Measurements from ENCODE around the gene TPSB2. TPM values are rescaled to one million over a fixed set of nuclear protein-coding genes. Genes with fewer than 3 reads are reported as not detected.

The TPSB2 gene
- total and polyA plus RNA-seq, 7 donors, result 1.9 to 14.2 (median 3.3) TPM

DNA sequence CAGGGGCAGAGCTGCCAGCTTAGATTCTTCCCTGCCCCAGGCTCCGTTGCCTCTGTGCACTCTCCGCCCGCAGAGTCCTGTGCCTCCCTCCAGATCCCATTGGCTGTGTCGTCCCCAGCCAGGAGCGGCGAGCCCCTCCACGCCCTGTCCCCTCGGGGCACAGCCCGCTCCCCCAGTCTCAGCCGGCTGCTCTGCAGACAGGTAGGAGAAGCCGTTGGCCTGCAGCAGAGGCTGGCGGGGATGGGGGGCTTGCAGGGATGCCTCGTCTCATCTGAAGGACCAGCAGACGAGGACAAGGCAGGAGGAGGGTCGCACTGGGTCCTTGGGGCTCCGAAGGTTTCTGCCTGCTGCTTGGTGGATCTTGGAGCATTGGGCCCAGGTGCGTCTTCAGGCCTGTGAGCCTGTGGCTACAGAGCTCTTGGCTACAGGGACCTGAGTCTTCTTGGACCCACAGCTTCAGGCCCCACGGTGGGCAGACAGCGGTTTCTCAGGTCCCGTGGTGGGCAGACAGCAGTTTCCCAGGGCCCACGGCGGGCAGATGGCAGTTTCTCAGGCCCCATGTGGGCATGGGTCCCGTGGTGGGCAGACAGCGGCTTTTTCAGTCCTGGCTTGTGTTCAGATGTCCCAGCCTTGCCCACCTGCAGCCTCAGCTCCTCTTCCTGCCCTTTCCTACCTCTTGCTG is 10.9 kb downstream of the TPSB2 start:
- WGBS, 3 donors, result 78 to 87% (median 79%) methylated on average over 23 to 24 of the region's 24 CpGs
- ATAC-seq (no peak), DNase-seq (no peak)
- Histone ChIP-seq H3K36me3 (ENCODE audit: insufficient read depth in 1 of 2, low read depth in 1 of 2) (no peaks in the 10 kb centered on the region), H3K9me3 (no peaks in the 10 kb centered on the region), H3K4me3 (no peak overlapping the region), H3K27me3 (ENCODE audit: insufficient read depth in 3 of 3, low read length in 2 of 3) (peaks cover 0 to 40% (median 8%) of the 10 kb centered on the region in 3 donors), H3K27ac (no peak overlapping the region), H3K4me1 (no peaks in the 10 kb centered on the region)
- TF ChIP-seq, protein P1, sequence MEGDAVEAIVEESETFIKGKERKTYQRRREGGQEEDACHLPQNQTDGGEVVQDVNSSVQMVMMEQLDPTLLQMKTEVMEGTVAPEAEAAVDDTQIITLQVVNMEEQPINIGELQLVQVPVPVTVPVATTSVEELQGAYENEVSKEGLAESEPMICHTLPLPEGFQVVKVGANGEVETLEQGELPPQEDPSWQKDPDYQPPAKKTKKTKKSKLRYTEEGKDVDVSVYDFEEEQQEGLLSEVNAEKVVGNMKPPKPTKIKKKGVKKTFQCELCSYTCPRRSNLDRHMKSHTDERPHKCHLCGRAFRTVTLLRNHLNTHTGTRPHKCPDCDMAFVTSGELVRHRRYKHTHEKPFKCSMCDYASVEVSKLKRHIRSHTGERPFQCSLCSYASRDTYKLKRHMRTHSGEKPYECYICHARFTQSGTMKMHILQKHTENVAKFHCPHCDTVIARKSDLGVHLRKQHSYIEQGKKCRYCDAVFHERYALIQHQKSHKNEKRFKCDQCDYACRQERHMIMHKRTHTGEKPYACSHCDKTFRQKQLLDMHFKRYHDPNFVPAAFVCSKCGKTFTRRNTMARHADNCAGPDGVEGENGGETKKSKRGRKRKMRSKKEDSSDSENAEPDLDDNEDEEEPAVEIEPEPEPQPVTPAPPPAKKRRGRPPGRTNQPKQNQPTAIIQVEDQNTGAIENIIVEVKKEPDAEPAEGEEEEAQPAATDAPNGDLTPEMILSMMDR (IDR thresholded peaks at IDR 0.05), result no peak
- intact Hi-C loops (cut with DNase I), result no loop called here

DNA sequence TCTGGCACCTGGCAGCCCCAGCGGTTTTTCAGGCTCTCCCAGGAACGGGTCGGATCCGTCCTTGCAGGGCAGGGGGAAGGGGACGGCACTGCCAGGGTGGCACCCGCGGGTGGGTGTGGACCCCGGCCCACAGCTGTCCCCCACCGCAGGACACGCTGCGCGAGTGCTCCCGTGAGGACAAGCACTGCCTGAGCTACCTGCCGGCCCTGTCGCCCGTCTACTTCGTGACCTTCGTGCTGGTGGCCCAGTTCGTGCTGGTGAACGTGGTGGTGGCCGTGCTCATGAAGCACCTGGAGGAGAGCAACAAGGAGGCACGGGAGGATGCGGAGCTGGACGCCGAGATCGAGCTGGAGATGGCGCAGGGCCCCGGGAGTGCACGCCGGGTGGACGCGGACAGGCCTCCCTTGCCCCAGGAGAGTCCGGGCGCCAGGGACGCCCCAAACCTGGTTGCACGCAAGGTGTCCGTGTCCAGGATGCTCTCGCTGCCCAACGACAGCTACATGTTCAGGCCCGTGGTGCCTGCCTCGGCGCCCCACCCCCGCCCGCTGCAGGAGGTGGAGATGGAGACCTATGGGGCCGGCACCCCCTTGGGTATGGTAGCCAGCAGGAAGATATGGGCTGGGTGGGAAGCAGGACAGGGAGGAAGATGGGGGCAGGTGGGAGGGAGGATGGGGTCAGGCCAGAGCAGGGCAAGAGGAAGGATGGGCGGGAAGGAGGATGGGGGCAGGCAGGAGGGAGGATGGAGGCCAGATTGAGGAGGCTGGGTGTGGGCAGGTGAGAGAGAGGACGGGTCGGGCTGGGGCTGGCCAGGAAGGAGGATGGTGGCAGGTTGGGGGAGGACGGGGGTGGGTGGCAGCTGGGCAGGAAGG is 11.7 kb downstream of the TPSB2 start:
- no peaks in the 10 kb centered on the region for H3K4me1 ChIP-seq
- no peak overlapping the region for H3K4me3 ChIP-seq
- no peaks in the 10 kb centered on the region for H3K36me3 ChIP-seq (ENCODE audit: insufficient read depth in 1 of 2, low read depth in 1 of 2)
- ATAC-seq (no peak), DNase-seq (no peak)
- intact Hi-C loops (cut with DNase I), result no loop called here
- no peaks in the 10 kb centered on the region for H3K9me3 ChIP-seq
- 86 to 87% (median 87%) methylated on average over 41 to 49 of the region's 49 CpGs for WGBS, 3 donors
- TF ChIP-seq, protein P1 (IDR thresholded peaks at IDR 0.05), result no peak
- H3K27me3 ChIP-seq (ENCODE audit: insufficient read depth in 3 of 3, low read length in 2 of 3), result peaks cover 0 to 40% (median 8%) of the 10 kb centered on the region in 3 donors
- H3K27ac ChIP-seq, result no peak overlapping the region

DNA sequence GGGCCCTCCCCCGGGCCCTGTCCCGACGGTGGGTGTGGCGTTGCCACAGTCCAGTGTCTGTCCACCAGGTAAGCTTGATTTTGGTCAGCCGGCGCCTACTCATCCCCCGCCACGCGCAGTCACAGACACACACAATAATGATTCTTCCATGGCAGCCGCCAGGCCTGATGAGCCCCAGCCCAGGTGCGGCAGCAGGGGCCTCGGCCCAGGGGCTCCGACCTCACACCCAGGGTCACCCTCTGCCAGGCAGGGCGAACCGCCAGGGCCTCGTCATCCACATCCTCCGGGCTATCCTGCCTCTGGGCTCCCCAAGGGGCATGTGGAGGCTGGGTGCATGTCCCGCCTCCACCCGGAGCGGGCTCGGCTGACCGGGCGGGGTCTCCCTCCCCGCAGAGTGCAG is 12.5 kb downstream of the TPSB2 start:
- intact Hi-C loops (cut with DNase I), result no loop called here
- TF ChIP-seq, protein P1 (IDR thresholded peaks at IDR 0.05), result no peak
- no peaks in the 10 kb centered on the region for H3K36me3 ChIP-seq (ENCODE audit: insufficient read depth in 1 of 2, low read depth in 1 of 2)
- WGBS, 3 donors, result 84 to 89% (median 86%) methylated on average over 24 of the region's 24 CpGs
- no peak overlapping the region for H3K27ac ChIP-seq
- peaks cover 0 to 44% (median 7%) of the 10 kb centered on the region in 3 donors for H3K27me3 ChIP-seq (ENCODE audit: insufficient read depth in 3 of 3, low read length in 2 of 3)
- DNase-seq, result no peak
- H3K4me1 ChIP-seq, result no peaks in the 10 kb centered on the region
- ATAC-seq, result no peak
- no peak overlapping the region for H3K4me3 ChIP-seq
- no peaks in the 10 kb centered on the region for H3K9me3 ChIP-seq

DNA sequence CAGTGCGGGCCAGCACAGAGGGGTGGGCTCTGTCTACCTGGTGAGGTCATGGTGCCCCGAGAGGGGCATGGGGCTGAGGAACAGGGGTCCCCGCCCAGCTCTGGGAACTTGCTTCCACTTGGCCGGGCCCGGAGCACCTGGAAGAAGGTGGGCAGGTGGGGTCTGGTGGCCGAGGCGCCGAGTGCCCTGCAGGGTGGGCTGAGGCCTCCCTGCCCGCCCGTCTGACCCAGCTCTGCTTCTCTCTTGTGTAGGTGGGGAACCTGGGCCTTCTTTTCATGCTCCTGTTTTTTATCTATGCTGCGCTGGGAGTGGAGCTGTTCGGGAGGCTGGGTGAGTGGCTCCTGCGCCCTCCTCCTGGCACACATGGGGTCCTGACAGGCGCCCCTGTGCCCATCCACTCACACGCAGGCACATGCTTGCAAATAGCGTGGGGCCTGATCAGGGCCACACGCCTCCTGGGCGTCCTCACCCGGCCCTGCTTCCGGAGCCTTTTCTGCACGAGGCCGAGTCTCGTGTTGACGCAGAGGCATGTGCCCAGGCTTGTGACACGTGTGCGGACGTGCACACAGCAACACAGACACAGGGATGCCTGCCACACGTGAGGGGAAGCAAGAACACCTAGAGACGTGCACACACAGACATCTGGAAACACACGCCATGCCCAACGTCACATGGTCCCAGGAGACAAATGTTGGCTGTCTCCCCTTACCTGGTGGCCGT is 13.1 kb downstream of the TPSB2 start:
- DNase-seq, result no peak
- Histone ChIP-seq H3K36me3 (ENCODE audit: insufficient read depth in 1 of 2, low read depth in 1 of 2) (no peaks in the 10 kb centered on the region), H3K9me3 (no peaks in the 10 kb centered on the region), H3K27me3 (ENCODE audit: insufficient read depth in 3 of 3, low read length in 2 of 3) (peaks cover 0 to 40% (median 7%) of the 10 kb centered on the region in 3 donors), H3K4me3 (no peak overlapping the region), H3K4me1 (no peaks in the 10 kb centered on the region), H3K27ac (no peak overlapping the region)
- no peak for ATAC-seq
- intact Hi-C loops (cut with DNase I), result no loop called here
- TF ChIP-seq, protein P1 (IDR thresholded peaks at IDR 0.05), result no peak
- 81 to 87% (median 86%) methylated on average over 30 to 32 of the region's 32 CpGs for WGBS, 3 donors

All from psoas muscle (tissue), 8 donors.